Activated gamma-delta T cell treated with anti-CD3 and anti-CD28 coated beads, Interleukin-2, amount 50 U/mL, for 16 hours (primary cell): ENCODE results near the gene AIPL1.

Source experiments
- DNase-seq: peaks from one replicate; pipeline ENCODE4 v3.0.0-alpha.2; 2020; ENCODE audit warnings: low read depth

AIPL1 gene

GRCh38 chr17:6415616-6416015, 19.3 kb downstream of the AIPL1 start:
- DNase-seq: no peak

DNA sequence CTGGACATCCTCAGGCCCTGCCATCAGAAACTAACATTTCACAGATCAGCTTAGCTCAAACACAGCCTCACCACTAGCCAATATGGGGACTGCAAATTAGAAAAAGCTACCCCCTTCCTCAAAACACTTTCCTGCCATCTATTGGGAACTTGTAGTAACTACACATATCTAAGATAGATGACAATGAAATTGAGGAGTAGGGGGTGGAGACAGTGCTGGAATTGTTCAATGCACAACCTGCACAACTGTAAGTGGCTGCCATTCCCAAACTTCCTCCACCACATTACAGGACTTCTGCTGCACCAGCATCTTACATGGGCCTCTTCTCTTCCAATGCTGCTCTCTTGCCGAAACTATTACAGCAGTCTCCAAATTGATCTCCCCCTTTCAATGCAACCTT, 21.9 kb downstream of the AIPL1 start:
- DNase-seq: no peak

- no peak for DNase-seq
Observed at GRCh38 chr17:6408735-6409134, 26.2 kb downstream of the AIPL1 start.

GRCh38 chr17:6408276-6408675, 26.6 kb downstream of the AIPL1 start:
- DNase-seq: no peak

GRCh38 chr17:6402258-6402657, 32.7 kb downstream of the AIPL1 start:
- no peak for DNase-seq

- DNase-seq: no peak
Observed at GRCh38 chr17:6398955-6399354, 36.0 kb downstream of the AIPL1 start.

GRCh38 chr17:6394055-6394606, 40.8 kb downstream of the AIPL1 start:
- DNase-seq: no peak

DNA sequence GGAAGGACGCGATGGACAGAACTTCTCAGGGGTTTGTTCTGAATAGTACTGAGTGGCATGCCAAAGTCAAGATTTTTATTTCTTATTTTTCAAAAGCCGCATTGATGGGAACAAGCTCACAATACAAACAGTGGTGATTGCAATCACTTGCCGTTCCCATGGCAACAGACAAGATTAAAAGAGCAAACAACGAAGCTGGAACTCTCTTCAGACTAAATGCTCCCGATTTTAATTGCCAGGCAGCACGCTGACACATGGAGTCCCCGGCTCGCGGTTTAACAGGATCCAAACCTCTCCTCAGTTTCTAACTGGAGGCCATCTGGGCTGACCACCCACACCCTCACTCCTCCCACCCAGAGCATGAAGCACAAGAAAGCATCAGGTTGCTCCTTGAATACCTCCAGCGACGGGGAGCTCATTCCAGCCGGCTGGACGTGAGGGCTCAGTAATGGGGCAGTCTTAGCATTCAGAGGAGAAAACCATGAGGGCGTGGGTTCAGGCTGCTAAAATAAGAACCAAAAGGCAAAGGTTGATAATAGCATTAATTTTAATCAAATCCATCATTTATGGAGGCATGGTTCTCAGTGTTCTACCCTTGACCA, 41.5 kb downstream of the AIPL1 start:
- no peak for DNase-seq

DNA sequence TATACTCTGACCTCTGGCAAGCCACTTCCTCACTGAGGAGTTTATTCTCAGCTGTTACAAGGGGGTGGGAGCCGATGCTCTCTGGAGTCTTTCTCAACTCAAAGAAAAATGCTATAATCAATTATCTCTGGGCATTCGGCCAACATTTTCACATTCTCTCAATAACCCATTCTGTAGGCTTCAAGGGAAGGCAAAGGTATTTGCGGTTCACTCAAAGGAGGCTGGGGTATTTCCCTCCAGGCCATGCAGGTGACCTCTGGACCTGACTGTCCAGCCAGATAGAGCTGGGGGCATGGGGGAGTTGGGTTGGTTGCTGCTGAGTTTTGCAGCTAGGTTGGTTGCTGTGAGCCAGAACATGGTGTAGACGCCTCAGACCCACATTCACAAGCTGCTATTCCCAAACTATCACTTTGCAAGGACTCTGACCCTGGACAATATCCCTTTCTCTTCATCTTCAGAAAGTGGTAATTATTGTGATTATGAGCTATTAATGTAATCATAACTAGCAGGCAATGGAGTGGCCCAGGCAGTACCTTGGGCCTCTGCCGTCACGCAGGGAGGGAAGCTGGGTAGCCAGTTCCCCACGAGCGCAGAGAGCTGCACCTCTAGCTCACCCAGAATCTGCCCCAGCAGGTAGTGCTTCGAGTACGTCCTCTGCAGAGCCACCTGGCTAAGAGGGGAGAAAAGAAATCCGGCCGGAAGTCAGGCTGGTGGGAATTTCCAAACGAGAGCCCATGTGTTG, 42.1 kb downstream of the AIPL1 start:
- no peak for DNase-seq

DNA sequence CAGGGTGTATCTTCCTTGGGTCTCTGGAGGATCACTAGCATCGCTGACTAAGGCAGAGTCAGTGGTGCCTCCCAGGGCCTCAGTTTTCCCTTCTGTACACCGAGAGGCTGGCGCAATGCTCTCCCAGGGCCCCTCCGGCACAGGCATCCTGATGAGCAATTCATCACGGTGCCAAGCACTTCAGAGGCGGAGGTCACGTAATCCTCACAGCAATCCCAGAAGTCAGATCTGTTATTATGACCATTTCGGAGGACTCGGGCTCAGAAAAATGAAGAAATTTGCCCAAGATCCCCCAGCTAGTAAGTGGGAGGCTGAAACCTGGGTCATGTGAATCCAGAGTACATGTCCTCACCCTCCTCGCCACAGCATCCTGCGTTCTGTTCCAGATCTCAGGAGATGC, 46.5 kb downstream of the AIPL1 start:
- no peak for DNase-seq

DNA sequence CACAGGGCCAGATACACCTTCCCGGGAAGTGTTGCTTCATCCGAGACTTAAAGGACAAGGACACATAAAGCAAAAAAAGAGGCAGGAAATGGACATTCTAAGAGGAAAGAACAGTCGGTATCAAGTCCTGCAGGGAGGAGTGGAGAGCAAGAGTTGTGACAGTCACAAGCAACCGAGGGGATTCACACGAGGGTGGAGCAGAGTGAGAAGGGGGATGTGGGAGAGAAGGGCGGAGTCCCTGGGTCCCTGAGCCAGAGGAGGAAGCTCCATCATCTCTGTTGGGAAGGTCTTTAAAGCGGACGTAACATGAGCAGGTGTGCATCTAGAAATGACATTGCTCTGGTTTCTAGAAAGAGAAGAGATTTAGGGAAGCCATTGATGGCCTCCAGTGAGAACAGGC, 47.1 kb downstream of the AIPL1 start:
- no peak for DNase-seq

DNA sequence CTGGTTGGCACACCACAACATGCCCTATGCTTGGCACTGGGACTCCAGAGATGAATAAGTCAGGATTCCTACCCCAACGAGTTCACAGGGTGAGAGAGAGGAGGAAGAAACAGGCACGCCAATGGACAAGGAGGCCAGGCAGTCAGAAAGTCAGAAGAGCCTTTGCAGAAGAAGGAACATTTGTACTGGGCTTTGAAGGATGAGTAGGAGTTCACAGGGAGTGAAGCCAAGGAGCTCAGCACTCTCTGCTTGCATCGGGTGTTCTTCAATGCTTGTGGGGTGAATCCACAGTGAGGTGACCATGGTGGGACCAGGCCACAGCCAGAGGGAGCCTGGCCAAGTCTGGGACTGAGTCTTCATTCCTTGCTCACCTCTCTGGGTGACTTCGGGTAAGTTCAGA, 47.5 kb downstream of the AIPL1 start:
- DNase-seq: no peak

DNA sequence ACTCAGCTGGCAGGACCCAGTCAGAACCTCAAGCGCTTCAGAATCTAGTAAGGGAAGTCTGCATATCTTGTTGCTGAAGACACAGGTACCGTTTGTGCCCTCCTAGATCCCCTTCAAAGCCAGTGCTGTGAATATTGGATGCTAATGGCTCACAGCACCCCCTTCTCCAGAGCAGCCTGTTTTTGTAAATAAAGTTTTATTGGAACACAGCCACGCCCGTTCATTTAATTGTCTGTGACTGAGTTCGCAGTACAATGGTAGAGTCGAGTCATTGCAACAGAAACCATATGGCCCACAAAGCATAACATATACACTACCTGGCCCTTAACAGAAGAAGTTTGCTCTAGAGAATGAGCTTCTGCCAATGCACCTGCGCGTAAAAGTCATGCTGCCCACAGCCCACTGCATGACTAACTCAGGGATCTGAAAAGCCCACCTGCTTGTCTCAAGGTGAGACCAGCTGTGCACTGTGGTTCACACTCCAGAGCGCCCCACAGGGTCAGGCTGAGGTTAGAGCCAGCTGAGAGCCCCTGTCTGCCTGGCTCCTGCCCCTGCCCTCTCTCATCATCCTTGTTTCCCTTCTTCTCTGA, 48.8 kb downstream of the AIPL1 start:
- DNase-seq: no peak

GRCh38 chr17:6384481-6384880, 50.4 kb downstream of the AIPL1 start:
- DNase-seq: no peak

- no peak for DNase-seq
Observed at GRCh38 chr17:6381526-6382465, 53.1 kb downstream of the AIPL1 start.

DNA sequence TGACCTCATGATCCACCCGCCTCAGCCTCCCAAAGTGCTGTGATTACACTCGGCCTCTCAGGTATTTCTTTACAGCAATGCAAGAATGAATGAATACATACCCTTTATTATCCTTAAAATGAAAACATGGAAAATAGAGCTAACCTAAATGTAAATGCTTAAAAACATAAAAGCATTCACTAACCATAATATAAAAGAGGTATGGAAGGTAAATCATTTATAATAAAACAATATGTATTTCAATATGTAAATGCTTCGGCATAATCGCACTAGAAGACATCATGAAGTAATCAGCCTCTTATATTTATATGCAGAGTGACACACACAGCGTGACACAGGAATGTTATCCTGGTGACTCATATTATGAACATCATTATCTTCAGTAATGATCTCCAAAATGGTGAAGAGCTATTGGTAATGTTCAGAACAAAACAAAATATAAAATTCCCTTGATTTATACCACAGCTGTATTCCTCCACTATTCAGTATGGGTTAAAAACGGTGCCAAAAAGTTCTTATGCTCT, 53.9 kb downstream of the AIPL1 start:
- no peak for DNase-seq

GRCh38 chr17:6377906-6378305, 57.0 kb downstream of the AIPL1 start:
- DNase-seq: no peak

DNA sequence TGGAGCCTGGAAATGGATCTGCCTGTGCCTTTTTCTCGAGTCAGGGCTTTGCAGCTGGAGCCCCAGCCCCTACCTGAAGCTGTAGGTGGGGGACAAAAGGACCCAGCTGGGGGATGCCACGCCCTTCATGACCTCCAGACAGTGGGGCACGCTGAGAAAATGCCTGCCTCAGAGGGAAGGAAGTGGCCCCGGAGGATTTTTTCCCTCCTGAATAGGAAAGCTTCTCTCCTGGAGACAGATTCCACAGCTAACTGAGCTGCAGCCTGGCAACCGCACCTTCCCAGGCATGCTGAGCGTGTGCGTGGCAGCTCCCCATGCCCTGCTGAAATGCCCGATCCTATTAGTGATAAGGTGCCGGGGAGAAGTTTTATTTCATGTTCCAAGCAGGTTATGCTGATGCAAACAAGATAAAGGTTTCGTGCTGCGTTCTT, 58.0 kb downstream of the AIPL1 start:
- DNase-seq: no peak

GRCh38 chr17:6374761-6375312, 60.1 kb downstream of the AIPL1 start:
- DNase-seq: peak; percentile 9

DNA sequence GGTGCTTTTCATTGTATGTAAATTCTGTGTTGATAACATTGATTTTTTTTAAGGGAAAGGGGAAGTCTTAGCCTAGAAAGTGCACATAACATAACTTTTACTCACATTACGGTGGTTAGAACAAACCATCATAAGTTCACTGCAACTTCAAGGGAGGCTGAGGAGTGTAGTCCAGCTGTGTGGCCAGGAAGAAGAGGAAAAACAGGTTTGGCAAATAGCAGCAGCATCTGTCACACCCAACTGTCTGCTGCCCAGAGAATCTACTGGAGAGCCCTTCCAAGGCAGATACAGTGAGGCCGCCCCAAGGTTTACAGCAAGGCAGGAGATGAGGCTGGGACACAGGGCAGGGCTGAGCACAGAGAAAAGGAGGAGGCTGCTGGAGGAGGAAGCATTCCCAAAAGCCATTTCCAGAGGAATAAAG, 60.6 kb downstream of the AIPL1 start:
- no peak for DNase-seq
